Spleen (tissue), 11 donors: ENCODE measurements around the gene CA9. TPM values are rescaled to one million over a fixed set of nuclear protein-coding genes. Genes with fewer than 3 reads are reported as not detected.

Experiments used
- DNase-seq: peaks from one replicate; pipeline ENCODE4 v3.0.0-alpha.2; 2020
- H3K27ac ChIP-seq, 8 donors: fragments of 200-600 bp; sonication (generic) in 7 of 8; 1 replicate in 4 of 8; 2 replicates in 4 of 8; pipeline versions ENCODE4 v1.5.0 to v1.8.0; 2016 to 2021; ENCODE audit warnings: inconsistent platforms in 4 of 8, mild to moderate bottlenecking in 4 of 8, moderate library complexity in 1 of 8
- H3K27me3 ChIP-seq, 7 donors: fragments of 200-600 bp; sonication (generic) in 6 of 7; replicated peaks in 1 of 7; 1 replicate in 4 of 7; 2 replicates in 3 of 7; pipeline versions ENCODE4 v1.5.0 to v1.8.0; 2016 to 2021; ENCODE audit warnings: inconsistent platforms in 3 of 7, mild to moderate bottlenecking in 1 of 7
- H3K36me3 ChIP-seq, 6 donors: fragments of 200-600 bp; sonication (generic) in 5 of 6; 1 replicate in 4 of 6; 2 replicates in 2 of 6; pipeline versions ENCODE4 v1.5.0 to v1.8.0; 2016 to 2021; ENCODE audit warnings: inconsistent platforms in 2 of 6
- H3K4me1 ChIP-seq, 6 donors: fragments of 200-600 bp; sonication (generic) in 5 of 6; 1 replicate in 3 of 6; 2 replicates in 3 of 6; pipeline versions ENCODE4 v1.5.0 to v1.8.0; 2016 to 2021; ENCODE audit warnings: inconsistent platforms in 3 of 6
- H3K4me3 ChIP-seq, 8 donors: fragments of 200-600 bp; sonication (generic) in 7 of 8; 1 replicate in 4 of 8; 2 replicates in 4 of 8; pipeline versions ENCODE4 v1.5.0 to v1.8.0; 2016 to 2021; ENCODE audit warnings: inconsistent platforms in 4 of 8, mild to moderate bottlenecking in 4 of 8, moderate library complexity in 2 of 8
- H3K9me3 ChIP-seq, 8 donors: fragments of 200-600 bp; sonication (generic) in 7 of 8; 1 replicate in 4 of 8; 2 replicates in 4 of 8; pipeline versions ENCODE4 v1.5.0 to v1.8.0; 2016 to 2021; ENCODE audit warnings: inconsistent platforms in 4 of 8
- CTCF ChIP-seq, 11 experiments: fragments of 200-600 bp in 7 of 11; fragments of 450-650 bp in 4 of 11; sonication (generic) in 4 of 11; IDR thresholded peaks in 8 of 11; conservative IDR thresholded peaks in 3 of 11; 1 replicate in 7 of 11; 2 replicates in 4 of 11; pipeline versions ENCODE4 v1.4.0 to v1.8.0; 2016 to 2021; ENCODE audit warnings: antibody characterized with exemption in 11 of 11, inconsistent platforms in 4 of 11, mild to moderate bottlenecking in 1 of 11
- POLR2A ChIP-seq, 3 donors: fragments of 450-650 bp; IDR thresholded peaks; one replicate each; pipeline ENCODE4 v1.5.1; 2017; ENCODE audit warnings: antibody characterized with exemption in 3 of 3, mild to moderate bottlenecking in 1 of 3
- POLR2AphosphoS5 ChIP-seq, 3 donors: sonication (generic); formaldehyde crosslinking; IDR thresholded peaks; one replicate each; pipeline ENCODE4 v1.5.1; 2017; ENCODE audit warnings: antibody characterized with exemption in 3 of 3
- WGBS, 5 donors: extraction: QIAGEN DNeasy Blood & Tissue Kit in 3 of 5; methylation state at CpG; one replicate each; pipeline versions ENCODE4 v1.1.5 to v1.1.7; 2013 to 2018; 5-methylcytosine and 5-hydroxymethylcytosine counted together
- intact Hi-C: fragments of 100-400 bp; cut with DNase I; formaldehyde crosslinking; loops from one replicate; pipeline ENCODE4 v1.15.0; 2023; ENCODE audit warnings: low total_unique reads
- polyA plus RNA-seq, 3 donors: library from polyadenylated mRNA; stranded (reverse); fragments of 200-250 nt; gene quantifications; one replicate each; pipeline ENCODE4 v1.2.1, GENCODE V29; 2013
- total RNA-seq, 7 donors: library from RNA; depleted of rRNA in 3 of 7; stranded (reverse); fragments of >200 nt in 3 of 7; fragmentation: NEBNext Ultra II Directional in 4 of 7; extraction: Animal tissue kit (Norgen Biotek cat#: 25700) in 4 of 7; gene quantifications; one replicate each; pipeline versions ENCODE4 v1.1.0 to v1.2.1, GENCODE V29; 2016 to 2021
- donor health status: healthy with polysubstance abuse.
- donor health status: DM: no; HTN: no; CAD: no; lungs with moderate emphysema.
- donor health status: DM: no; HTN: no; CAD: no.
- donor health status: Bipolar disorder and iron deficiency.
- donor health status: healthy.
- donor health status: DM: no; HTN: no; CAD: no.
- donor health status: DM: yes; HTN: yes; CAD: no.

CA9 gene
- total and polyA plus RNA-seq, 10 donors = 0.26 to 0.30 TPM; not detected in 8

GRCh38 chr9:35700031-35700430 lies 26.3 kb downstream of the CA9 start:
- Histone ChIP-seq H3K9me3 (no peaks in the 10 kb centered on the region), H3K36me3 (peaks cover 20 to 98% (median 93%) of the 10 kb centered on the region in 6 donors), H3K4me1 (peaks cover 4 to 73% (median 21%) of the 10 kb centered on the region in 6 donors), H3K27me3 (no peaks in the 10 kb centered on the region), H3K4me3 (no peak overlapping the region), H3K27ac (peak overlapping the region in 6 of 8 donors; percentile 22 to 86 (median 70))
- intact Hi-C loops = no loop called here
- DNase-seq = peak; percentile 85
- TF ChIP-seq CTCF (IDR thresholded peaks at IDR 0.05 in 8 of 11, conservative IDR thresholded peaks at IDR 0.05 in 3 of 11) (no peak), POLR2AphosphoS5 (IDR thresholded peaks at IDR 0.05) (peak in 2 of 3 donors; percentile 69 to 75), POLR2A (IDR thresholded peaks at IDR 0.05) (no peak)
- WGBS, 5 donors = 70 to 91% (median 75%) methylated on average over 11 of the region's 11 CpGs

- no peaks in the 10 kb centered on the region for H3K9me3 ChIP-seq
- H3K36me3 ChIP-seq = peaks cover 25 to 100% (median 98%) of the 10 kb centered on the region in 6 donors
- H3K4me3 ChIP-seq = no peak overlapping the region
- H3K27ac ChIP-seq = peak overlapping the region in 4 of 8 donors; percentile 26 to 86 (median 70)
- H3K4me1 ChIP-seq = peaks cover 4 to 77% (median 25%) of the 10 kb centered on the region in 6 donors
- TF ChIP-seq POLR2AphosphoS5 (IDR thresholded peaks at IDR 0.05) = no peak
- TF ChIP-seq CTCF (IDR thresholded peaks at IDR 0.05 in 8 of 11, conservative IDR thresholded peaks at IDR 0.05 in 3 of 11) = no peak
- TF ChIP-seq POLR2A (IDR thresholded peaks at IDR 0.05) = no peak
- no peak for DNase-seq
- H3K27me3 ChIP-seq = no peaks in the 10 kb centered on the region
- intact Hi-C loops = no loop called here
Measured at GRCh38 chr9:35700942-35701341, 27.2 kb downstream of the CA9 start.

GRCh38 chr9:35702696-35703095 lies 29.0 kb downstream of the CA9 start:
- 92 to 98% (median 95%) methylated on average over 7 of the region's 7 CpGs for WGBS, 5 donors
- no peak for DNase-seq
- Histone ChIP-seq H3K27me3 (no peaks in the 10 kb centered on the region), H3K4me3 (no peak overlapping the region), H3K9me3 (no peaks in the 10 kb centered on the region), H3K4me1 (peaks cover 0 to 65% (median 17%) of the 10 kb centered on the region in 6 donors), H3K36me3 (peaks cover 42 to 100% (median 100%) of the 10 kb centered on the region in 6 donors), H3K27ac (peak overlapping the region in 2 of 8 donors; percentile 13 to 14)
- no peak for TF ChIP-seq POLR2AphosphoS5 (IDR thresholded peaks at IDR 0.05)
- TF ChIP-seq CTCF (IDR thresholded peaks at IDR 0.05 in 8 of 11, conservative IDR thresholded peaks at IDR 0.05 in 3 of 11) = no peak
- TF ChIP-seq POLR2A (IDR thresholded peaks at IDR 0.05) = no peak
- intact Hi-C loops = no loop called here

GRCh38 chr9:35703906-35704672 lies 30.4 kb downstream of the CA9 start:
- Histone ChIP-seq H3K36me3 (peaks cover 50 to 100% (median 100%) of the 10 kb centered on the region in 6 donors), H3K27me3 (no peaks in the 10 kb centered on the region), H3K4me3 (no peak overlapping the region), H3K27ac (peak overlapping the region in 6 of 8 donors; percentile 43 to 72 (median 58)), H3K9me3 (no peaks in the 10 kb centered on the region), H3K4me1 (peaks cover 0 to 51% (median 11%) of the 10 kb centered on the region in 6 donors)
- intact Hi-C loops = no loop called here
- 90 to 96% (median 93%) methylated on average over 23 to 26 of the region's 26 CpGs for WGBS, 5 donors
- DNase-seq = no peak
- TF ChIP-seq POLR2AphosphoS5 (IDR thresholded peaks at IDR 0.05) (peak in 2 of 3 donors; percentile 42 to 75), CTCF (IDR thresholded peaks at IDR 0.05 in 8 of 11, conservative IDR thresholded peaks at IDR 0.05 in 3 of 11) (no peak)
